SH-SY5Y (cell line): ENCODE results near the gene ZBTB7C.

Source experiments
- GATA2 ChIP-seq: IDR thresholded peaks from 2 replicates; pipeline ENCODE4 v1.6.1; 2011; ENCODE audit warnings: mild to moderate bottlenecking, low read depth, low read length
- GATA3 ChIP-seq: IDR thresholded peaks from 2 replicates; pipeline ENCODE4 v1.6.1; 2011; ENCODE audit warnings: low read depth, mild to moderate bottlenecking, low read length, moderate library complexity

Gene ZBTB7C

GRCh38 chr18:48228841-48229240 lies 180.3 kb downstream of the ZBTB7C start:
- TF ChIP-seq GATA2 (no peak), GATA3 (no peak)

DNA sequence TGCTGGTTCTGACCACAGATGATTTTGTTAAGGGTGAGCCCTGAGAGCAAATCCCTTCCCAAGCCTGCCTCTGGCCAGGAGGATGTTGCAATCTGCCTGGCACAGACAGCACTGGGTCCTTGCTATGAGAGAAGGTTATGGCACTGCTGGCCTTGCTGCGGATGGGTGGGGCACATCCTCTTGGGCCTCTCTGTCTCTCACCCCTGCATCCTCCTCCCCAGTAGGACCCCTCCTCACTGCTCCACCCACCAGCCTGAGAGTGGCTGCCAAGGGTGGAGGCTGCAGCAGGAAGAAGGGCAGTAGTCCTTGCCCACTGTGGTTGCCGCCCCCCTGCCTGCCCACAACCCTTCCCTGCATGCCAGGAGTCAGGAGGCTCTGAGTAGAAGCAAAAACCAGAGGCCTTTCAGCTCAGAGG lies 180.9 kb downstream of the ZBTB7C start:
- TF ChIP-seq GATA3 (no peak), GATA2 (no peak)

GRCh38 chr18:48227206-48227605 lies 182.0 kb downstream of the ZBTB7C start:
- TF ChIP-seq GATA2, result no peak
- no peak for TF ChIP-seq GATA3

- no peak for TF ChIP-seq GATA2
- no peak for TF ChIP-seq GATA3
These were observed 182.8 kb downstream of the ZBTB7C start for GRCh38 chr18:48226401-48226800.

DNA sequence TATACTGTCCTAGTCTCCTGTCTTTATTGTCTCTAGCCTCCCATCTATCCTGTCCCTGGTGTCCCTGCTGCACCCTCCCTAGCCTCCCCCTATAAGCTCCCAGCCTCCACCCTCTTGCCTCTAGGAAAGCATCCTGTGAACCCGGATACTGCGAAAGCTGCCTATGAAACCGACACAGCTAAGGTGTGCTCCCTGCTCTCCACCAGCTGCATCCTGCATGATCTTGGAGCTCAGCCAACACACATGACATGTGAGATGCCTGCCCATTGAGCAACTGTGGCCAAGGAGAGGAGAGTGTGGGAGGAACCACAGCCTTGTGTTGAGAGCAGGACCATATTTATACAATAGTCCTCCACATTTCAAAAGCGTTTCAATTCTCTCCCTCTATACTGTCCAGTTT lies 187.1 kb downstream of the ZBTB7C start:
- TF ChIP-seq GATA2, result no peak

DNA sequence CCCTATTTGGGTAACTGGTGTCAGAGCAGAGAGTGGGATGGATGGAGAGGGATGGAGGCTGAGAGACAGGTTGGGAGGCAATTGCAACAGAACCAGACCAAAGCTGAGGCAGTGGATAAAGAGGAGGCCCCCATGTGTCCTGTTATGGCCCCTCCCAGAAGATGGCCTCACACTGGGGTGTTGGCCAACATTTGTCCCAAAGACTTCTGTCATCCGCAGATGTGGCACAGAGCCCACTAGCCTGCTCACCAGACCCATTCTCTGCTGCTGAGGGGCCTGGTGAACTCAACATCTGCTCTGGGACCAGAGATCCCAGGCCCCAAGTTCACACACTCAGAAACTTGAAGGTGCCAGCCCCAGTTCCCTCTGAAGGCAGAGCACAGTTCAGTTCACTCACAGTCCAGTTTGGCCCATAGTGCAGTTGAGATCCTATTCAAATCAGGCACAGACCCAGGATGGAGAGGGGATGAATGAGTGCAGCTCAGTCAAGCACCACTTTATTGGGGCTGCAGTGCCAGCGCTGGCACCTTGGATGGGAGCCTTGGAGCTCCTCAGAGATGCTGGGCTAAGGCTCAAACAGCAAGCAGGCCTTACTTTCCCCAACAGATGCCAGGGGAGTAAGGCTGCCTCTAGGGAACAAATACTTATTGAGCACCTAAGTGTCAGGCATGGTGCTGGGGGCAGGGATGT lies 189.2 kb downstream of the ZBTB7C start:
- no peak for TF ChIP-seq GATA2
- no peak for TF ChIP-seq GATA3

DNA sequence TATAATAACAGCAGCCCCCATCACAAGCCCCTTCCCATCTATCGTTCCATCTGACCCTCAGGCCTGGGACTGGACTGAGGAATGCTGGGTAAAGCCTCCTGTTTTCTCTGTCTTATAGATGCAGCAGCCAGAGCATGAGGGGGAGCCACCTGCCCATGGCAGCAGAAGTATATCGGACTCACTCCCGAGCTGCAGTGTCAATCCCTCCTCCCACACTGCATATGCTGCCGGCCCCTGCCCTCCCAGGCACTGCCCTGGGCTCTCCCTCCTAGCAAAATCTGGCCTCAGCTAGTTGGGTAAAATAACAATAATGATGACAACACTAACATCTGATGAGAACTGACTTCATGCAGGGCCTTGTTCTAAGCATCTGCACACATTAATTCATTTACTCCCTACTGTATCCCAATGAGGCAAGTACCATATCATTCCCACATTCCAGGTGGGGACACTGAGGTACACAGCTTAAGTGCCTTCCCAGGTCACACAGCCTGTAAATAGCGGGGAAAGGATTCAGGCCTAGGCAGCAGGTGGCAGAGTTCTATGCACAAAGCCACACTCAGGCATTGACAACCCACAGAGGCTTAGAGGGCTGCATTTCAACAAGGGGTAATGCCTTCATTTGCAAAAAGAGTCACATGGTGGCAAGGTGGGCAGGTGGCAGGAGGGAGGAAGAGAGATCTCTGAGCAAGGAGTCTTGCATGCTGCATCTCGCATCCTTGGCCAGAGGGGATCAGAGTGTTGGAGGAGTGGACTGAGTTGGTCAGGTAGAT lies 190.0 kb downstream of the ZBTB7C start:
- TF ChIP-seq GATA2, result no peak
- no peak for TF ChIP-seq GATA3

DNA sequence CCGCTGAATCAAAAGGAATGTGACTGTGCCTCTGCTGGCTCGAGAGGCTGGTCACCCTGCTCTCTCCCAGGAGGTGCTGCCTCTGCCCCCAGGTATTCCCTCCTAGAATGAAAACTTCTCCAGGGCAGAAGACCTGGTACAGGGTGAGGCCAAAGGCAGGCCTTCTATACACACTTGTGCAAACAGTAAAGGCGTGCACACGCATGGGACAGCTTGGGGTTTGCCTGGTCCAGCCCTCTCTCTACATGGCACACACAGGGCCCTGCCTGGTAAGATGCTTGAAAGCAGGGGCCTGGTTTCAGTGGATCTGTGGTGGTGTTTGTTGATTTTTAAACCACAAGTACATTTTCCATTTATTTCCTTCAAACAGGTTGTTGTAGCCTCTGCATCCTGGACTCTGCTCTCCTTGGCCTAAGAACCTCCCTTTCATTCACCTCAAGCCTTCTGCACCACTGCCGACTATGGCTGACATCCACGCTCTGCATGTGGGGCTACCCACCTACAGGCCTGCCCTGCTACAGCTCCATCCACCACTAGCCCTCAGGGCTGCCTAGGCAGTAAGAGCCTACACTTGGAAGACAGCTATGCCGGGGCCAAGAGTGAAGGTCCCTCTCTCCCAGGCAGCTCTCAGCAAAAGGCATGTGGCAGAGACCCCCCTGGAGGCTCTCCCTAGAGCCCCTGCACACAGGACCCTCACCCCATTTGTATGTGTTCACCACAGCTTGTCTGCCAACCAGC lies 190.7 kb downstream of the ZBTB7C start:
- TF ChIP-seq GATA3 (no peak), GATA2 (no peak)

GRCh38 chr18:48217258-48218250 lies 191.6 kb downstream of the ZBTB7C start:
- no peak for TF ChIP-seq GATA3
- no peak for TF ChIP-seq GATA2

GRCh38 chr18:48216639-48217257 lies 192.4 kb downstream of the ZBTB7C start:
- TF ChIP-seq GATA3 (no peak), GATA2 (no peak)

GRCh38 chr18:48215876-48216638 lies 193.1 kb downstream of the ZBTB7C start:
- no peak for TF ChIP-seq GATA3
- TF ChIP-seq GATA2, result no peak

- TF ChIP-seq GATA2 (no peak), GATA3 (no peak)
These were observed 195.4 kb downstream of the ZBTB7C start for GRCh38 chr18:48213791-48214190.
